AG04449 (cell line): ENCODE results near the gene DNAI1.

Source experiments
- CTCF ChIA-PET: fragments of 350-600 bp; formaldehyde crosslinking; extraction: SDS; loops from one replicate; lab custom pipeline; 2021; ENCODE audit warnings: antibody characterized with exemption; lab: Yijun Ruan, JAX
- POLR2A ChIA-PET: fragments of 400-600, 350-600 bp; formaldehyde crosslinking; extraction: SDS; loops from one replicate; lab custom pipeline; 2020; ENCODE audit warnings: antibody characterized with exemption, inconsistent platforms; lab: Yijun Ruan, JAX
- DNase-seq: peaks from one replicate; pipeline ENCODE4 v3.0.0-alpha.2; 2010; ENCODE audit warnings: low read depth, low spot score
- H3K4me3 ChIP-seq: 2 replicates; pipeline ENCODE4 v1.5.1; 2011; ENCODE audit warnings: low read depth, mild to moderate bottlenecking, control low read depth, low read length
- TF ChIP-seq, protein P1 (sequence below): IDR thresholded peaks from one replicate; pipeline ENCODE4 v1.5.1; 2011; ENCODE audit warnings: mild to moderate bottlenecking, moderate library complexity, low read length, control low read depth, inconsistent platforms; ENCODE audit not compliant: insufficient read depth; ENCODE audit errors: missing control alignments

DNAI1 gene

DNA sequence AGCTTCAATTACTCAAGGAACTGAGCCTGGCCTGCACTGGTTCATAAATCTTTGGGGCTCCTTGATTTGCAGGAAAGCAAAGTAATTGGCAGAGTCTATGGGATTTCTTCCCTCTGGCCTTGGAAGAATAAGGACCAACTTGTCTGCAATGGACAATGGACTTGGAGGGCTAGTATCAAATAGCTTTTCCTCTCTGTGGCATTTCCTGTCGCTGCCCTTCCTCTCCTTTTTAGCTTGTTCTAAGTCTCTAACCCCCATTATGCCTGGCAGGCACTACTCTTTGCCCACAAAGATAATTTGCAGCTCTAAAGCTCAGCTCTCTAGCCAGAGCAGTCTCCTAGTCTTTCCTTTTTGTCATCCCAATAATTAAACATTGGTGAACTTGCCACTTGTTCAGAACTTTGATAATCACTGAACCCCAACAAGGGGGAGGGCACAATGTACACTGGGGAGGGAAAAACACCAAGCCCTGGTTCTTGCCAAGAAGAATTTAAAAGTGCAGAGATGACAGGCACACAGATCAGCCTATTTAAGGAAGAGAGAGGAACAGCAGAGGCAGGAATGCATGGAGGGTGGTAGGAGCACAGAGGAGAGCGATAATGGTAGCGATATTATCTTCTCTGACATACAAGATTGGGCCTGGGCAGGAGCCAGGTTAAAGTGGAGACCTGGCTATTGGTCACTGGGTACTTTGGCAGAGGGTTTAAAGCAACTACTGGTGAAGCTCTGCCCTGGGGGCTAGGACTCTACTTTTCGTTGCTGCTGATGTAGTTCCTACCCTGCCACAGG, 38.7 kb upstream of the DNAI1 start:
- TF ChIP-seq, protein P1, sequence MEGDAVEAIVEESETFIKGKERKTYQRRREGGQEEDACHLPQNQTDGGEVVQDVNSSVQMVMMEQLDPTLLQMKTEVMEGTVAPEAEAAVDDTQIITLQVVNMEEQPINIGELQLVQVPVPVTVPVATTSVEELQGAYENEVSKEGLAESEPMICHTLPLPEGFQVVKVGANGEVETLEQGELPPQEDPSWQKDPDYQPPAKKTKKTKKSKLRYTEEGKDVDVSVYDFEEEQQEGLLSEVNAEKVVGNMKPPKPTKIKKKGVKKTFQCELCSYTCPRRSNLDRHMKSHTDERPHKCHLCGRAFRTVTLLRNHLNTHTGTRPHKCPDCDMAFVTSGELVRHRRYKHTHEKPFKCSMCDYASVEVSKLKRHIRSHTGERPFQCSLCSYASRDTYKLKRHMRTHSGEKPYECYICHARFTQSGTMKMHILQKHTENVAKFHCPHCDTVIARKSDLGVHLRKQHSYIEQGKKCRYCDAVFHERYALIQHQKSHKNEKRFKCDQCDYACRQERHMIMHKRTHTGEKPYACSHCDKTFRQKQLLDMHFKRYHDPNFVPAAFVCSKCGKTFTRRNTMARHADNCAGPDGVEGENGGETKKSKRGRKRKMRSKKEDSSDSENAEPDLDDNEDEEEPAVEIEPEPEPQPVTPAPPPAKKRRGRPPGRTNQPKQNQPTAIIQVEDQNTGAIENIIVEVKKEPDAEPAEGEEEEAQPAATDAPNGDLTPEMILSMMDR: no peak
- CTCF ChIA-PET: interaction anchor here (0.7 to 5.1 kb wide), 3 partner anchors 8 to 17 kb away, joined by 3 to 34 read pairs (median 3); no protein-coding TSS in a partner anchor
- DNase-seq: no peak
- no peak overlapping the region for H3K4me3 ChIP-seq
- POLR2A ChIA-PET: no interaction called here

DNA sequence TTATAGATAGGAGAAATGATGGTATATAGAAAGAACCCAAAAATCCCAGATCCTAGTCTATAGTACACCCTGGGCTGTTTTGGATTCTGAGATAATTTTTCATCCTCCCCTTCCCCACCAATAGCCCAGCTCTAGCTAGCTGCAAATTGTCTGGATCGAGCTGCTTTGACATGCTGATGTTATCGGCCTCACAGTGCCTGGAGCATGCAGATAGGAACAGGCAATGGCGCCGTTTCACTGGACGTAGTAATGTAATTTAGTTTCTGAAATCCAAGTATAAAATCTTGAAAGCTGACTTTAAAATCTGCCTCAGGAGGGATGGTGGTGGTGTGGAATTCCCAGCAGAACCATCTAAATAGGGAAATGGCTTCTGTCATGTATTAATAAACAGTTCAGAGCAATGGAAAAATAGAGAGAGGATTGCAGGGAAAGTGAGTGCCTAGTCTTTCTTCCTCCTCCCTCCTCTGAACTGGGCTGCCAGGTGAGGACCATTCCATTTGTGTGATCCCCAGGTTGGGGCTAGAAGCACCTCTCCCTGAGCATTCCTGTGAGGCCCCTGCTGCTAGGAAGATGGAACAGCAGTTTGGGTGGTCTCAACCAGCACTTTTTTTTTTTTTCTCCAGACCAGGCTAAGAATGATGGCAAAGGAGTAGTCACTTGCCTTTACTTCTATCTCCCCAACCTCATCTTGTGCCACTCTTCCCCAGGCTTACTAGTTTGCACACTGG, 32.1 kb upstream of the DNAI1 start:
- TF ChIP-seq, protein P1: no peak
- POLR2A ChIA-PET: no interaction called here
- DNase-seq: no peak
- CTCF ChIA-PET: interaction anchor here (0.9 to 6.7 kb wide), 6 partner anchors 11 to 177 kb away, joined by 3 to 36 read pairs (median 9); no protein-coding TSS in a partner anchor
- no peak overlapping the region for H3K4me3 ChIP-seq

DNA sequence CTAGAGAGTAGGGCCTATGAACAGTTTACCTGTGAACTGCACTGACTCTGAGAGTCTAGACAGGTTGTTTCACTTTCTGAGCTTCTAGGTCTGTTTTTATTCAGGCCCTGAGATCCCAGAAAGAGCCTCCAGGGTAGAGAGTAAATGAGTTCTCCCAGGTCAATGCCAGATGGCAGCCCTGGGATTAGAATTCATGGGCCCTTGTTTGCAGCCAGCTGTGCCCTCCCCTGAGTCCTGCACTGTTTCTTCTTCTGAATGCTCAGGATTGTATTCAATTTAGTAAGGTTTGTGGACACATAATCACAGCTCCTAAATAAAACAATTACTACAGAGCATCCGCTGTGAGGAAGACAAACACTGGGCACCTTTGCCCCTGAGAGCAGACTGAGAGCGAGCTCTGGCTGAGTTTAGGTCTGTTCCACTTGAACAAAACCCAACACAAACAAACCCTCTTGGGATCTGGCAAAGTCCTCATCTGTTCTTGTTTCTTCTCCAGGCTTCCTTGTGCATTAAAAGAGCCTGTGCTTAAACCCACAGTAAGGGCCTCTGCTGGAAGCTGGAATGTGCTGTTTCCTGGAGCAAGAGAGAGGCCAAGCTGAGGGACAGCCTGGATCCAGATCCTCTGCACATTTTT, 30.2 kb upstream of the DNAI1 start:
- no peak for DNase-seq
- ChIA-PET CTCF (interaction anchor here (1.0 to 6.7 kb wide), 8 partner anchors 8 to 163 kb away, joined by 3 to 36 read pairs (median 5); no protein-coding TSS in a partner anchor), POLR2A (no interaction called here)
- TF ChIP-seq, protein P1: no peak
- no peak overlapping the region for H3K4me3 ChIP-seq

DNA sequence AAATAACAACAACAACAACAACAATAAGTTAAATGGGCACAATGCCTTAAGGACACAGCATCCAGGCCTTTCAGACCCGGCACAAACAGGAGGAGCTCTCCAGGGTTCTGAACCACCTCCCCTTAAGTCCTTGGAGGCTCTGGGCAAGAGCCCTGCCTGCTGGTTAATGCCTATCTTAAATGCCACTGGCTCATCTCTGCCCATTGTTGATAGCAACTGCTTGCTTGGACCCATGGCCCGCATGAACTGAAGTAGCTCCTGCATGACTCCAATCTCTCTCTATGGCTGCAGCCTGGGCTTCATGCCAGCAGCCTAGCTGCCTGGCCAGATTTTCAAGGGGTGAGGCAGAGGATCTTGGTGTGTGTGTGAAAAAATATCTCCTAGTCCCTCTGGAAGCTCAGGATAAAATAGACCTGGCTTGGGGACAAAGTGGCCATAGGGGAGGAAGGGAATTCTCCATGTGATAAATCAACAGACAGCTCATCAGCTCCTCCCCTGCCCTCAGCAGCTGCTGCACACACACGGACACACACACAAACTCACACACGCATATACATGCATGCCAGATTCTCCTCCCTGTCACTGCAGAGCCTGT, 27.7 kb upstream of the DNAI1 start:
- TF ChIP-seq, protein P1: no peak
- POLR2A ChIA-PET: interaction anchor here (0.8 to 0.9 kb wide), 2 partner anchors 14 to 17 kb away, joined by 3 read pairs; no protein-coding TSS in a partner anchor
- H3K4me3 ChIP-seq: no peak overlapping the region
- peak; percentile 74 for DNase-seq
- CTCF ChIA-PET: interaction anchor here (0.6 to 6.7 kb wide), 14 partner anchors 9 to 203 kb away, joined by 3 to 36 read pairs (median 6); no protein-coding TSS in a partner anchor

DNA sequence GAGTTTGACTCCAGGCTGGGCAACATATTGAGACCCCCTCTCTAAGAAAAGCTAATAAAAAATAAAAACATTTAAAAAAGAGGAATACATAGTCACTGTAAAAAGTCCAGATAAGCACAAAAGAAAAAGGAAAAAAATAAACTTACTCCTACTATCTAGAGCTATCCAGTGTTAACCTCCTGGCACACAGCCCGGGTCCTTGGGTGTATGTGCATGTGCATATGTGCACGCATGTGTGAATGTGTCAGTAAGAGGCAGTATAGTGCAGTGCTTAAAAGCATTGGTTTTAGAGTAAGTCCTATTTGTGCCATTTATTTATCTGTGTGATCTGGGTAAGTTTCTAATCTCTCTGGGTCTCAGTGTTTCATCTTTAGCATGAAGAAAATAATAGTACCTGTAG, 26.9 kb upstream of the DNAI1 start:
- H3K4me3 ChIP-seq: no peak overlapping the region
- TF ChIP-seq, protein P1: no peak
- ChIA-PET POLR2A (interaction anchor here (0.8 to 0.9 kb wide), 2 partner anchors 14 to 17 kb away, joined by 3 read pairs; no protein-coding TSS in a partner anchor), CTCF (interaction anchor here (0.8 to 6.7 kb wide), 16 partner anchors 9 to 202 kb away, joined by 3 to 36 read pairs (median 4); no protein-coding TSS in a partner anchor)
- no peak for DNase-seq
